ENCODE data around the gene CATSPERE.

The CATSPERE gene

GRCh38 chr1:244626709-244627108 is 165.6 kb downstream of the CATSPERE start:
- Histone ChIP-seq H3K36me3 (ENCODE audit: control insufficient read depth, insufficient read depth, low read length) (no peaks in the 10 kb centered on the region), H3K4me3 (replicated peaks; ENCODE audit: low read depth, low read length) (no peak overlapping the region), H3K27me3 (replicated peaks; ENCODE audit: control insufficient read depth, insufficient read depth, low read length) (no peaks in the 10 kb centered on the region; the same call in 1 of the 2 replicates)
- DNase-seq (ENCODE audit: extremely low read depth, insufficient read length) = no peak
- no peak for TF ChIP-seq CTCF (IDR thresholded peaks at IDR 0.05; ENCODE audit: insufficient read depth, low read length, poor library complexity, severe bottlenecking)

GRCh38 chr1:244628789-244629188 is 167.7 kb downstream of the CATSPERE start:
- DNase-seq (ENCODE audit: extremely low read depth, insufficient read length) = no peak

GRCh38 chr1:244633140-244633539 is 172.1 kb downstream of the CATSPERE start:
- Histone ChIP-seq H3K36me3 (ENCODE audit: control insufficient read depth, insufficient read depth, low read length) (no peaks in the 10 kb centered on the region), H3K27me3 (replicated peaks; ENCODE audit: control insufficient read depth, insufficient read depth, low read length) (no peaks in the 10 kb centered on the region; the same call in 1 of the 2 replicates), H3K4me3 (replicated peaks; ENCODE audit: low read depth, low read length) (no peak overlapping the region)
- no peak for DNase-seq (ENCODE audit: extremely low read depth, insufficient read length)
- no peak for TF ChIP-seq CTCF (IDR thresholded peaks at IDR 0.05; ENCODE audit: insufficient read depth, low read length, poor library complexity, severe bottlenecking)

More at GRCh38 chr1:244628789-244629188, 167.7 kb downstream of the CATSPERE start:
- Histone ChIP-seq H3K4me3 (replicated peaks; ENCODE audit: low read depth, low read length) (no peak overlapping the region), H3K27me3 (replicated peaks; ENCODE audit: control insufficient read depth, insufficient read depth, low read length) (no peaks in the 10 kb centered on the region; the same call in 1 of the 2 replicates), H3K36me3 (ENCODE audit: control insufficient read depth, insufficient read depth, low read length) (no peaks in the 10 kb centered on the region)
- no peak for TF ChIP-seq CTCF (IDR thresholded peaks at IDR 0.05; ENCODE audit: insufficient read depth, low read length, poor library complexity, severe bottlenecking)

GRCh38 chr1:244634546-244634945 is 173.5 kb downstream of the CATSPERE start:
- no peaks in the 10 kb centered on the region; the same call in 1 of the 2 replicates for H3K27me3 ChIP-seq (replicated peaks; ENCODE audit: control insufficient read depth, insufficient read depth, low read length)
- TF ChIP-seq CTCF (IDR thresholded peaks at IDR 0.05; ENCODE audit: insufficient read depth, low read length, poor library complexity, severe bottlenecking) = no peak
- H3K4me3 ChIP-seq (replicated peaks; ENCODE audit: low read depth, low read length) = no peak overlapping the region
- no peaks in the 10 kb centered on the region for H3K36me3 ChIP-seq (ENCODE audit: control insufficient read depth, insufficient read depth, low read length)
- no peak for DNase-seq (ENCODE audit: extremely low read depth, insufficient read length)

GRCh38 chr1:244636488-244637259 is 175.6 kb downstream of the CATSPERE start:
- TF ChIP-seq CTCF (IDR thresholded peaks at IDR 0.05; ENCODE audit: insufficient read depth, low read length, poor library complexity, severe bottlenecking) = no peak
- no peak for DNase-seq (ENCODE audit: extremely low read depth, insufficient read length)
- Histone ChIP-seq H3K4me3 (replicated peaks; ENCODE audit: low read depth, low read length) (no peak overlapping the region), H3K27me3 (replicated peaks; ENCODE audit: control insufficient read depth, insufficient read depth, low read length) (no peaks in the 10 kb centered on the region; the same call in none of the 2 replicates), H3K36me3 (ENCODE audit: control insufficient read depth, insufficient read depth, low read length) (no peaks in the 10 kb centered on the region)

Data from GM06990 (cell line).